Measurements from ENCODE around the gene OOEP.

OOEP gene

GRCh38 chr6:73364549-73364948, 5.1 kb downstream of the OOEP start:
- H3K4me2 ChIP-seq: no peak overlapping the region
- TF ChIP-seq CTCF (conservative IDR thresholded peaks at IDR 0.05; ENCODE audit: low read depth, low read length): no peak

GRCh38 chr6:73364121-73364520, 5.6 kb downstream of the OOEP start:
- H3K27ac ChIP-seq: no peak overlapping the region
- no peaks in the 10 kb centered on the region for H3K27me3 ChIP-seq (ENCODE audit: insufficient read depth, low read depth)
- H3K9ac ChIP-seq: no peak overlapping the region
- TF ChIP-seq CTCF (conservative IDR thresholded peaks at IDR 0.05; ENCODE audit: low read depth, low read length): no peak
- no peaks in the 10 kb centered on the region for H4K20me1 ChIP-seq (ENCODE audit: insufficient read depth)
- no peak overlapping the region for H3K4me2 ChIP-seq
- H3K4me3 ChIP-seq (IDR thresholded peaks at IDR 0.05; ENCODE audit: insufficient read depth, low read depth, low read length): no peak overlapping the region
- no peak overlapping the region for H2AFZ ChIP-seq (ENCODE audit: low read depth)
- H3K4me1 ChIP-seq (ENCODE audit: low read depth, poor library complexity, severe bottlenecking): no peaks in the 10 kb centered on the region
- no peaks in the 10 kb centered on the region for H3K36me3 ChIP-seq (ENCODE audit: insufficient read depth)
- H3K79me2 ChIP-seq (ENCODE audit: insufficient read depth, low read depth): no peaks in the 10 kb centered on the region

More at GRCh38 chr6:73364549-73364948, 5.1 kb downstream of the OOEP start:
- no peaks in the 10 kb centered on the region for H3K27me3 ChIP-seq (ENCODE audit: insufficient read depth, low read depth)
- no peak overlapping the region for H3K9ac ChIP-seq
- no peaks in the 10 kb centered on the region for H3K79me2 ChIP-seq (ENCODE audit: insufficient read depth, low read depth)
- H3K36me3 ChIP-seq (ENCODE audit: insufficient read depth): no peaks in the 10 kb centered on the region
- no peak overlapping the region for H3K4me3 ChIP-seq (IDR thresholded peaks at IDR 0.05; ENCODE audit: insufficient read depth, low read depth, low read length)
- H4K20me1 ChIP-seq (ENCODE audit: insufficient read depth): no peaks in the 10 kb centered on the region
- no peaks in the 10 kb centered on the region for H3K4me1 ChIP-seq (ENCODE audit: low read depth, poor library complexity, severe bottlenecking)
- no peak overlapping the region for H3K27ac ChIP-seq
- H2AFZ ChIP-seq (ENCODE audit: low read depth): no peak overlapping the region

- H3K9ac ChIP-seq: no peak overlapping the region
- no peak overlapping the region for H3K4me3 ChIP-seq (IDR thresholded peaks at IDR 0.05; ENCODE audit: insufficient read depth, low read depth, low read length)
- no peak overlapping the region for H3K4me2 ChIP-seq
- no peaks in the 10 kb centered on the region for H4K20me1 ChIP-seq (ENCODE audit: insufficient read depth)
- TF ChIP-seq CTCF (conservative IDR thresholded peaks at IDR 0.05; ENCODE audit: low read depth, low read length): no peak
- no peaks in the 10 kb centered on the region for H3K4me1 ChIP-seq (ENCODE audit: low read depth, poor library complexity, severe bottlenecking)
- H3K27me3 ChIP-seq (ENCODE audit: insufficient read depth, low read depth): no peaks in the 10 kb centered on the region
- H3K27ac ChIP-seq: no peak overlapping the region
- H2AFZ ChIP-seq (ENCODE audit: low read depth): no peak overlapping the region
- no peaks in the 10 kb centered on the region for H3K36me3 ChIP-seq (ENCODE audit: insufficient read depth)
- no peaks in the 10 kb centered on the region for H3K79me2 ChIP-seq (ENCODE audit: insufficient read depth, low read depth)
Measured at GRCh38 chr6:73363537-73363875, 6.2 kb downstream of the OOEP start.

GRCh38 chr6:73362869-73363536, 6.7 kb downstream of the OOEP start:
- no peak for TF ChIP-seq CTCF (conservative IDR thresholded peaks at IDR 0.05; ENCODE audit: low read depth, low read length)
- H2AFZ ChIP-seq (ENCODE audit: low read depth): no peak overlapping the region
- H3K79me2 ChIP-seq (ENCODE audit: insufficient read depth, low read depth): no peaks in the 10 kb centered on the region
- H3K27ac ChIP-seq: no peak overlapping the region
- no peaks in the 10 kb centered on the region for H4K20me1 ChIP-seq (ENCODE audit: insufficient read depth)
- no peaks in the 10 kb centered on the region for H3K36me3 ChIP-seq (ENCODE audit: insufficient read depth)
- H3K4me2 ChIP-seq: no peak overlapping the region
- H3K27me3 ChIP-seq (ENCODE audit: insufficient read depth, low read depth): no peaks in the 10 kb centered on the region
- H3K9ac ChIP-seq: no peak overlapping the region
- no peaks in the 10 kb centered on the region for H3K4me1 ChIP-seq (ENCODE audit: low read depth, poor library complexity, severe bottlenecking)
- no peak overlapping the region for H3K4me3 ChIP-seq (IDR thresholded peaks at IDR 0.05; ENCODE audit: insufficient read depth, low read depth, low read length)
